Central memory CD4-positive, alpha-beta T cell (primary cell): ENCODE results near the gene COL19A1.
"Not testable (repeated sequence)": the region's sequence is repeated elsewhere in the genome, so short reads cannot be mapped to it uniquely, and the experiment has no call there.

Source experiments
- DNase-seq: peaks from one replicate; pipeline ENCODE4 v3.0.0; 2022
- total RNA-seq, 3 experiments: gene quantifications; one replicate each; lab custom pipeline; 2026; lab: John Stamatoyannopoulos, UW

Gene COL19A1
- total RNA-seq = 0 to 0.22 (median 0) reads per million in 3 experiments

GRCh38 chr6:69866351-69866769 lies at the start of gene COL19A1:
COL19A1 (plus strand) TSS chr6:69866556; CDS start chr6:69879568, 13,012 bp downstream.
- DNase-seq = peak; percentile 20

GRCh38 chr6:69816569-69816968 lies 49.8 kb upstream of the COL19A1 start:
- DNase-seq = peak; percentile 31

- DNase-seq = no peak
These were observed 49.0 kb upstream of the COL19A1 start for GRCh38 chr6:69817358-69817757.

GRCh38 chr6:69818223-69818930 lies 48.0 kb upstream of the COL19A1 start:
- no peak for DNase-seq

GRCh38 chr6:69819138-69819537 lies 47.2 kb upstream of the COL19A1 start:
- DNase-seq = no peak

- no peak for DNase-seq
These were observed 46.3 kb upstream of the COL19A1 start for GRCh38 chr6:69820018-69820417.

- no peak for DNase-seq
These were observed 45.9 kb upstream of the COL19A1 start for GRCh38 chr6:69820438-69820837.

GRCh38 chr6:69824355-69824754 lies 42.0 kb upstream of the COL19A1 start:
- not testable (repeated sequence) for DNase-seq

GRCh38 chr6:69825904-69826303 lies 40.5 kb upstream of the COL19A1 start:
- DNase-seq = no peak

GRCh38 chr6:69827276-69827893 lies 39.0 kb upstream of the COL19A1 start:
- no peak for DNase-seq

GRCh38 chr6:69832558-69832957 lies 33.8 kb upstream of the COL19A1 start:
- no peak for DNase-seq

GRCh38 chr6:69835414-69836179 lies 30.8 kb upstream of the COL19A1 start:
- DNase-seq = peak; percentile 19

- no peak for DNase-seq
These were observed 24.5 kb upstream of the COL19A1 start for GRCh38 chr6:69841862-69842261.

- no peak for DNase-seq
These were observed 23.2 kb upstream of the COL19A1 start for GRCh38 chr6:69843189-69843588.

- DNase-seq = no peak
These were observed 20.0 kb upstream of the COL19A1 start for GRCh38 chr6:69846312-69846711.

GRCh38 chr6:69846770-69847491 lies 19.4 kb upstream of the COL19A1 start:
- DNase-seq = no peak

GRCh38 chr6:69847492-69847788 lies 18.9 kb upstream of the COL19A1 start:
- DNase-seq = no peak

GRCh38 chr6:69848552-69848951 lies 17.8 kb upstream of the COL19A1 start:
- DNase-seq = no peak

GRCh38 chr6:69852706-69853105 lies 13.7 kb upstream of the COL19A1 start:
- no peak for DNase-seq

GRCh38 chr6:69861986-69862385 lies 4.4 kb upstream of the COL19A1 start:
- DNase-seq = no peak

GRCh38 chr6:69863766-69864165 lies 2.6 kb upstream of the COL19A1 start:
- no peak for DNase-seq

GRCh38 chr6:69865126-69865525 lies 1.2 kb upstream of the COL19A1 start:
- no peak for DNase-seq
